ENCODE measurements around the gene PRPF19. TPM values are rescaled to one million over a fixed set of nuclear protein-coding genes. Genes with fewer than 3 reads are reported as not detected.

Gene PRPF19
- total RNA-seq, 1 experiment from 2014 or later = 56.3 TPM

- DNase-seq (ENCODE audit: low spot score) = no peak
Observed at GRCh38 chr11:60858731-60859464, 47.5 kb downstream of the PRPF19 start.

DNA sequence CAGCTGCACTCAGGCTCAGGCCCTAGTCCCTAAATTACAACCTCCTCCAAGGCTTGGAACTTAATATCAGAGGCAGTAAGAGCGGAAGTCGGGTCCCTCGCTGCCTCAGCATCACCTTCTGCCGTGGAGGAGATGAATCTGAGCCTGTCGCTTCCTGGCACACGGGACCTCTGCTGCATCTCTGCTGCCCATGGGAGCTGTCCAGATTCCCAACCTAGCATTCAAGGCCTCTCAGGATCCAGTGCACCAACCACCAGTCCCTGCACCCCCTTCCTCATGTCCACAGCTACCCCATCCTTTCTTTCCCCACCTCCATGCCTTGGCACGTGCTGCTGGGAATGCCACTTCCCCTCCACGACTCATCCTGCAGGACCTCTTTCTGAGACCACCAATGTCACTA, 48.1 kb downstream of the PRPF19 start:
- DNase-seq (ENCODE audit: low spot score) = no peak

- no peak for DNase-seq (ENCODE audit: low spot score)
Observed at GRCh38 chr11:60857378-60858232, 48.8 kb downstream of the PRPF19 start.

GRCh38 chr11:60855726-60856633, 50.4 kb downstream of the PRPF19 start, which contains the start of gene PTGDR2:
TSS of gene PTGDR2 (minus strand) at chr11:60855950. CDS start at chr11:60853722, 2,228 bp downstream.
- DNase-seq (ENCODE audit: low spot score) = no peak

DNA sequence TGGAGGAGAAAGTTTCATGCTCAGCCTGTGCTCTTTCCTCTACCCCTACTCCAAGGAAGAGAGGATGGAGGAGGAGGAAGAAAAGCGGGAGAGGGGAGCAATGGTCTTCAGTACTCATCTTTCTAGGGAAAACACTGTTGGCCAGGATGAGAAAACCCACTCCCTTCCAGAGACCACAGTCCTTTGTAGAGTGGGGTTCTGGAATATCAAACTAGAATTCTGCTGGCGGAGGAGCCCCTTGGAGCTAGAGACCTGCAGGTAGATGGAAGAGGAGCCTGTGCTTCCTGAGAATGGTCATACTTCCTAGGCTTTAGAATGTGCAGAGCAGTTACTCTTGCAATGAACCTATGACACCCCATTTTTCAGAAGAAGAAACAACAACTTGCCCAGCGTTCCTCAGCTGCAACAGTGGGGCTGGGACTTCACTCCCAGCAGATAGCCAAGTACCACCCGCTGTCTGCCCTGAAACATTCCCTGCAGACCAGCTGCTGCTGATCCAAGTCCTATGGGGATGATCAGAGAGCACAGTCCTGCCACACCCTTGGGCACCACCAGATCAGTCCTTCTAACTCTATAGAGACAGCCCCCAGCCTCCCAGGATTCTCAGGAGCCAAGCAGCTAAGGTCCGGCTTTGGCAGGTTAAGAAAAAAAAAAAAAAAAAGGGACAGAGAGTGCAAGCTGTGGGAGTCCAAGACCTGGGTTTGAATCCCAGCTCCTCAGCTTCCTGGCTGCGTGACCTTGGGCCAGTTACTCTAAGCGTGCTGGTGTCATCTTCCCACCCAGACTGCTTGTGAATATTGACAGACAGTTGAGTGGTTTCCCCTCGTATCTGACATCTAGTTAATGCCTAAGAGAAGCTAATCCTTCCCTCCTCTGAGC, 51.3 kb downstream of the PRPF19 start:
- DNase-seq (ENCODE audit: low spot score) = no peak

- no peak for DNase-seq (ENCODE audit: low spot score)
Observed at GRCh38 chr11:60854140-60854846, 52.1 kb downstream of the PRPF19 start.

DNA sequence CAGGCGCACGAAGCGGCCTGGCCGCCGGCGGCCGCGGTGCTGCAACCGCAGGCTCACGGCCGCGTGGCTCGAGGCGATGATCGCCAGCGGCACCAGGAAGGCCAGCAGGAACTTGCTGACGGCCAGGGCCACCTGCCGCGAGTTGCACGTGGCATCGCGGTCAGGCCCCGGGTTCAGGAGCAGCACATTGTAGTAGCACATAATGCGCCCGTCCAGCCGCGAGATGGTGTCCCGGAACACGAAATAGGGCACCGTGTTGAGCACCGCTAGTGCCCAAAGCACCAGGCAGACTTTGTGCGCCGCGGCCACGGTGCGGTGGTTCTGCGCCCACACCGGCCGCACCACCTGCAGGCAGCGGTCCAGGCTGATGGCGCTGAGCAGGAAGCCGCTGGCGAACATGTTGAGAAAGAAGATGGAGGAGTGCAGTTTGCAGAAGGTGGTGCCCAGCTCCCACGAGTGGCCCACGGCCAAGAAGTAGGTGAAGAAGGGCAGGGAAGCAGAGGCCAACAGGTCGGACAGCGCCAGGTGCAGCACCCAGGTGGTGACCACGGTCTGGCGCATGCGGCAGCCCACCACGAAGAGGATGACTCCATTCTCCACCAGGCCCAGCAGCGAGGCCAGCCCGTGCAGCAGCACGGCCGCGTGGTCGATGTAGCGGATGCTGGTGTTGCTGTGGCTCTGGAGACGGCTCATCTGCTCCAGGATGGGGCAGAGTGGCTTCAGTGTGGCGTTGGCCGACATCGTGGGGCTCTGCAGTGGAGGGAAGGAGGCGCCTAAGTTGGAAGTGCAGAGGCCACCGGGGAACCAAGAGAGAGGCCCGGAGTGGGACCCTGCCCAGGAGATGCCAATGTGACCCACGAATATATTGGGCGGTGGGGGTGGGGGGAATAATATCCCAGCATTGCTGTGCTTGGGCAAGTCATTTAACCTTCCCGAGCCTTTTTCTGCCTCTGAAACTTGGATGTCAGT, 53.1 kb downstream of the PRPF19 start:
- DNase-seq (ENCODE audit: low spot score) = no peak

- DNase-seq (ENCODE audit: low spot score) = no peak
Observed at GRCh38 chr11:60852117-60852981, 54.0 kb downstream of the PRPF19 start.

DNA sequence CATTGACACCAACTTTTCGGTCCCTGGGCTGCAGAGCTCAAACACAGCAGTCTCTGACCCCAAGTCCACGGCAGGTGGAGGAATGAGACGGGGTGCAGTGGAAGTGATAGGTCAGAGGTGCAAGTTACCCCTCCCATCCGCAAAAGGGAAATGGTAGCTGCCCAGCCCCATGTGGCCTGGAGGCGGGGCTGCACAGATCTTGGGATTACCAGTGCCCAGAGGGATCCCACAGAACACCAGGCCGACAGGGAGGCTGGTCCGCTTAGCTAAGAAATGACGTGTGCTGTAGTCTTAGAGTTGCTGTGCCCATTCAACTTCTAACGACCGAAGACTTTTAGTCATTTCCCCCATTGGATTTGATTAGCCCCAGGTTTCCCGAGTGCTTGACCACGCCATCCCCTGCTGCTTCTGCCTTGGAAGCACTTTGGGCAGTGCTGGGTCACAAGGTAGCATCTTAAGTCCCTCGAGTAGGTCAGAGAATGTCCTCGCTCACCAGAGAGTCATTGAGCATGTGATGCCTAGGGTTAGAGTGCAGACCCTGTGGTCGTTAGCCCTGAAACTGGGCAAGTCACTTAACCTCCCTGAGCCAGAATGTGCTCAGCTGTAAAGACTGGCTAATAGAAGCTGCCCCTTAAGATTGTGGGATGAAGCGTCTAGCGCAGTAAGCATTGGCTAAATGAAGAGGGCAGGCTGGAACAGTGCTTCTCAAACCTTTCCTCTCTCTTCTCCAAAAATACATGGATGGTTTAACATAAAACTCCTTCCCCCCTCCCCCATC, 54.9 kb downstream of the PRPF19 start:
- DNase-seq (ENCODE audit: low spot score) = no peak

- DNase-seq (ENCODE audit: low spot score) = no peak
Observed at GRCh38 chr11:60849641-60850520, 56.5 kb downstream of the PRPF19 start.

DNA sequence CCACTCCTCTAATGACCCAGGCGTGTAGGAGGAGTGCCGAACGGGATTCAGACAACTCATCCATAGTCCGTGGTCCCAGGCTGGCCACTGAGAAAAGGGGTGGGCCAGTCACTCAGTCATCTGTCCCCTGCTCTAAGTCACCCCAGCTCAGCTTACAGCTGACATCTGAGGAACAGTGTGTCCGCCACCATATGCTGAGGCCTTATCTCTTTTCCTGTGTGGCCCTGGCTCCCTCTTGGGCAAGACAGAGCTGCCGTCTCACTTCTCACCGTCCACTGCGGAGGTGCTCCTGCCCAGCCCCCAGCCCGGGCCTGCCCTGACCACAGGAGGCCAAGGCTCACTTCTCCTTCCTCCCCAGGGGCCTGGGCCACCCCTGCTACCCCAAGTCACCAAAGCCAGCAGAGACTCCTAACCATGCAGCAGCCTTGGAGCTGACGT, 57.7 kb downstream of the PRPF19 start:
- DNase-seq (ENCODE audit: low spot score) = no peak

GRCh38 chr11:60847896-60848295, 58.5 kb downstream of the PRPF19 start:
- no peak for DNase-seq (ENCODE audit: low spot score)

DNA sequence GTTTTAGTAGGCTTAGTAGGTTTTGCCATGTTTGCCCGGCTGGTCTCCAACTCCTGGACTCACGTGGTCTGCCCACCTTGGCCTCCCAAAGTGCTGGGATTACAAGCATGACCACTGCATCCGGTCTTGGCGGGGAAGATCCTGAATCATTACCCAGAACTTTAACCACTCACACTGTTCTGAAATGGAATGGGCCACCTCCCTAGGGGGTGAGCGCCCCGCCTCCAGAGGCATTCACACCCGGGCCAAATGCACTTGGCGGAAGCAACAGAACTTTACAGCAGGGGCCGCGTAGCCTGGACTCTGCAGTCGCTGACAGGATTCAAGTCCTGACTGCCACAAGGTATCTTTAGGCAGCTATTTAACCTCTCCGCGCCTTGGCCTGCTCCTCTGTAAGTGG, 59.1 kb downstream of the PRPF19 start:
- no peak for DNase-seq (ENCODE audit: low spot score)

GRCh38 chr11:60845338-60845737, 61.0 kb downstream of the PRPF19 start:
- no peak for DNase-seq (ENCODE audit: low spot score)

DNA sequence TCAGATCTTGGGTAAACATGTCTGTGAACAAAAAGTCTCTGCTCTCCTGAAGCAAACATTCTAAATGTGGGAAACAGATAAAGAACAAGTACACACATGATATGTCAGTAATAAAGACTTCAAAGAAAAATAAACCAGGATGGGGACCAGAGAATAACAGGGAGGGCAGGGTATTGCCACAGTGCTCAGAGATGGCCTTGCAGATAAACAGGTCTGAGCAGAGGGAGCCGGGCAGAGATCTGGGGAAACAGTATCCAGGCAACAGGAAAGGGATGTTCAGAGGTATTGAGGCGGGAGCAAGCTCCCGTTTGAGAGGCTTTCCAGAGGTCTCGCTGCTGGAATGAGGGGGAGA, 61.5 kb downstream of the PRPF19 start:
- no peak for DNase-seq (ENCODE audit: low spot score)

All from A172 (cell line).